ENCODE results near the gene NYNRIN.

NYNRIN gene

DNA sequence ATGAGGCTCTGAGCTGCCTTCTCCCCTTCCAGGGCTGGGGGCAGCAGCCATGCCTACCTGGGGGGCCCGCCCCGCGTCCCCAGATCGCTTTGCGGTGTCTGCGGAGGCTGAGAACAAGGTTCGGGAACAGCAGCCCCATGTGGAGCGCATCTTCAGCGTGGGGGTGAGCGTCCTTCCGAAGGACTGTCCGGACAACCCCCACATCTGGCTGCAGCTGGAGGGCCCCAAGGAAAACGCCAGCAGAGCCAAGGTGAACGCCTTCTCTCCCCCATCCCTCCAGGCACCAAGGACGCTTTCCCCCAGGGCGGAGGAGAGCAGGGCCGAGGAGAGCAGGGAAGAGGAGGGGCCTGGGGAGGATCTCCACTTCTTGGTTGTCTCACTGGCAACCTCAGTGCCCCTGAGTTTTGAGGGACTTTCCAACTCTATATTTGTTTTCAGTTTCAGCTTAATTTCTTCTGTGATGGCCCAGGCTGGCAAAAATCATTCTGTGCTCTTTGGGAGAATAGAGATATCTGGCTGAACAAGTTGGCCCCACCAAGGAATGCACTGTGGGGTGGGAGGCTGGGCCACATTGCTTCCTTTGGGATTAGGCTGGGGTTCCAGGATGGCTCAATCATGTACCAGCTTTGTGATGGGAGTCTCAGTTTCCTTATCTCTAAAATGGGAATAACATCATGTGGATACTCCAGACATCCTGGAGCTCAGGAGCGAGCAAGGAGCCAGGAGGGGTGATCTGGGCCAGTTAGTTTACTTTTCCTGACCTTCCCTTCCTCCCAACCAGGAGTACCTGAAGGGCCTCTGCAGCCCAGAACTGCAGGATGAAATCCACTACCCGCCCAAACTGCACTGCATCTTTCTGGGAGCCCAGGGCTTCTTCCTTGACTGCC lies 32.1 kb downstream of the NYNRIN start:
- peak overlapping the region; percentile 93 for H3K4me3 ChIP-seq (ENCODE audit: low read length)
- H3K9ac ChIP-seq (ENCODE audit: low read depth, low read length) = peak overlapping the region; percentile 99
- peaks cover 26% of the 10 kb centered on the region for H3K36me3 ChIP-seq (ENCODE audit: insufficient read depth, low read length)
- H3K27me3 ChIP-seq (ENCODE audit: control insufficient read depth, insufficient read depth, low read length) = no peaks in the 10 kb centered on the region
- H3K4me2 ChIP-seq (ENCODE audit: low read length) = peak overlapping the region; percentile 91
- H3K4me1 ChIP-seq (ENCODE audit: control insufficient read depth, insufficient read depth, low read length) = peaks cover 38% of the 10 kb centered on the region
- H3K9me3 ChIP-seq (replicated peaks; ENCODE audit: low read length) = no peaks in the 10 kb centered on the region

- H3K9ac ChIP-seq (ENCODE audit: low read depth, low read length) = peak overlapping the region; percentile 99
These were observed 32.9 kb downstream of the NYNRIN start for GRCh38 chr14:24431569-24432258.

GRCh38 chr14:24432259-24433131 lies 33.7 kb downstream of the NYNRIN start:
- Histone ChIP-seq H3K4me3 (ENCODE audit: low read length) (peak overlapping the region; percentile 61), H3K4me1 (ENCODE audit: control insufficient read depth, insufficient read depth, low read length) (peaks cover 34% of the 10 kb centered on the region), H3K9me3 (replicated peaks; ENCODE audit: low read length) (no peaks in the 10 kb centered on the region), H3K4me2 (ENCODE audit: low read length) (peak overlapping the region; percentile 91), H3K27me3 (ENCODE audit: control insufficient read depth, insufficient read depth, low read length) (no peaks in the 10 kb centered on the region), H3K9ac (ENCODE audit: low read depth, low read length) (peak overlapping the region; percentile 37), H3K36me3 (ENCODE audit: insufficient read depth, low read length) (peaks cover 38% of the 10 kb centered on the region)

More at GRCh38 chr14:24431569-24432258, 32.9 kb downstream of the NYNRIN start:
- peak overlapping the region; percentile 93 for H3K4me3 ChIP-seq (ENCODE audit: low read length)
- H3K9me3 ChIP-seq (replicated peaks; ENCODE audit: low read length) = no peaks in the 10 kb centered on the region
- peak overlapping the region; percentile 91 for H3K4me2 ChIP-seq (ENCODE audit: low read length)
- peaks cover 30% of the 10 kb centered on the region for H3K36me3 ChIP-seq (ENCODE audit: insufficient read depth, low read length)
- H3K4me1 ChIP-seq (ENCODE audit: control insufficient read depth, insufficient read depth, low read length) = peaks cover 36% of the 10 kb centered on the region
- no peaks in the 10 kb centered on the region for H3K27me3 ChIP-seq (ENCODE audit: control insufficient read depth, insufficient read depth, low read length)

GRCh38 chr14:24434036-24434435 lies 35.2 kb downstream of the NYNRIN start:
- no peak overlapping the region for H3K4me2 ChIP-seq (ENCODE audit: low read length)
- no peaks in the 10 kb centered on the region for H3K27me3 ChIP-seq (ENCODE audit: control insufficient read depth, insufficient read depth, low read length)
- H3K4me1 ChIP-seq (ENCODE audit: control insufficient read depth, insufficient read depth, low read length) = peaks cover 33% of the 10 kb centered on the region
- H3K4me3 ChIP-seq (ENCODE audit: low read length) = no peak overlapping the region
- no peaks in the 10 kb centered on the region for H3K9me3 ChIP-seq (replicated peaks; ENCODE audit: low read length)
- H3K36me3 ChIP-seq (ENCODE audit: insufficient read depth, low read length) = peaks cover 53% of the 10 kb centered on the region
- H3K9ac ChIP-seq (ENCODE audit: low read depth, low read length) = no peak overlapping the region

GRCh38 chr14:24434676-24435075 lies 35.9 kb downstream of the NYNRIN start:
- Histone ChIP-seq H3K4me1 (ENCODE audit: control insufficient read depth, insufficient read depth, low read length) (peaks cover 26% of the 10 kb centered on the region), H3K27me3 (ENCODE audit: control insufficient read depth, insufficient read depth, low read length) (no peaks in the 10 kb centered on the region), H3K36me3 (ENCODE audit: insufficient read depth, low read length) (peaks cover 59% of the 10 kb centered on the region)

DNA sequence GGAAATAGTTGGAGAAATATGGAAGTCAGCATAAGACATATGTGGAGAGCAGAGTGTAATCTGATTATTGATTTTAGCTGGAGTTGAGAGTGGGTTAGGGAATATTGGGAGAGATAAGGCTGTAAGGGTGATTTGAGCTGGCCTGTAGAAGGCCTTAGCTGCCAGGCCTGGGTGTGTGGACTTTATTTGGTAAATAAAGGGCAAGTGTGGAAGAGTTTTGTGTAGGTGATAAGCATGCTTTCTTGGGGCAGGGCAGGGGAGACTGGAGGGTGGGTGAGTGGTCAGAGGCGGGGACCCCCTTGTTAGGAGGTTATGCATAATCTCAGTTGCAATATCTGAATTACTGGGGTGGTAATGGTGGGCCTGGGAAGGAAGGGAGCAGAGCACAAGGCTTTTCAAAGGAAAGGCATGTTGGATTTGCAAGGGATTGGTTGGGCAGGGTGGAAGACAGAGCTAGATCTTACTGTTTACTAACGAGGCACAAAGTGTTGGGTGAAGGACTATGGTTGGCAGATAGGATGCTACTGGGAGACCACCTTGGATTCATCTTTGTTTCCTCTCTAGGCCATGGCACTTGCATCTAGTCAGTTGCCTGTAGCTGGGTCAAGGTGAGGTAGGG lies 36.5 kb downstream of the NYNRIN start:
- Histone ChIP-seq H3K9ac (ENCODE audit: low read depth, low read length) (no peak overlapping the region), H3K27me3 (ENCODE audit: control insufficient read depth, insufficient read depth, low read length) (no peaks in the 10 kb centered on the region), H3K4me2 (ENCODE audit: low read length) (no peak overlapping the region), H3K4me3 (ENCODE audit: low read length) (no peak overlapping the region), H3K9me3 (replicated peaks; ENCODE audit: low read length) (no peaks in the 10 kb centered on the region), H3K36me3 (ENCODE audit: insufficient read depth, low read length) (peaks cover 65% of the 10 kb centered on the region), H3K4me1 (ENCODE audit: control insufficient read depth, insufficient read depth, low read length) (peaks cover 26% of the 10 kb centered on the region)

More at GRCh38 chr14:24434676-24435075, 35.9 kb downstream of the NYNRIN start:
- H3K4me2 ChIP-seq (ENCODE audit: low read length) = no peak overlapping the region
- no peak overlapping the region for H3K9ac ChIP-seq (ENCODE audit: low read depth, low read length)
- no peak overlapping the region for H3K4me3 ChIP-seq (ENCODE audit: low read length)
- no peaks in the 10 kb centered on the region for H3K9me3 ChIP-seq (replicated peaks; ENCODE audit: low read length)

- H3K9ac ChIP-seq (ENCODE audit: low read depth, low read length) = no peak overlapping the region
- H3K36me3 ChIP-seq (ENCODE audit: insufficient read depth, low read length) = peaks cover 72% of the 10 kb centered on the region
These were observed 37.2 kb downstream of the NYNRIN start for GRCh38 chr14:24435998-24436354.

GRCh38 chr14:24436355-24437019 lies 37.7 kb downstream of the NYNRIN start:
- Histone ChIP-seq H3K9ac (ENCODE audit: low read depth, low read length) (no peak overlapping the region), H3K27me3 (ENCODE audit: control insufficient read depth, insufficient read depth, low read length) (no peaks in the 10 kb centered on the region), H3K4me1 (ENCODE audit: control insufficient read depth, insufficient read depth, low read length) (peaks cover 29% of the 10 kb centered on the region), H3K36me3 (ENCODE audit: insufficient read depth, low read length) (peaks cover 72% of the 10 kb centered on the region), H3K4me2 (ENCODE audit: low read length) (no peak overlapping the region), H3K9me3 (replicated peaks; ENCODE audit: low read length) (no peaks in the 10 kb centered on the region), H3K4me3 (ENCODE audit: low read length) (no peak overlapping the region)

More at GRCh38 chr14:24435998-24436354, 37.2 kb downstream of the NYNRIN start:
- Histone ChIP-seq H3K27me3 (ENCODE audit: control insufficient read depth, insufficient read depth, low read length) (no peaks in the 10 kb centered on the region), H3K4me1 (ENCODE audit: control insufficient read depth, insufficient read depth, low read length) (peaks cover 29% of the 10 kb centered on the region), H3K4me2 (ENCODE audit: low read length) (no peak overlapping the region), H3K9me3 (replicated peaks; ENCODE audit: low read length) (no peaks in the 10 kb centered on the region), H3K4me3 (ENCODE audit: low read length) (no peak overlapping the region)

DNA sequence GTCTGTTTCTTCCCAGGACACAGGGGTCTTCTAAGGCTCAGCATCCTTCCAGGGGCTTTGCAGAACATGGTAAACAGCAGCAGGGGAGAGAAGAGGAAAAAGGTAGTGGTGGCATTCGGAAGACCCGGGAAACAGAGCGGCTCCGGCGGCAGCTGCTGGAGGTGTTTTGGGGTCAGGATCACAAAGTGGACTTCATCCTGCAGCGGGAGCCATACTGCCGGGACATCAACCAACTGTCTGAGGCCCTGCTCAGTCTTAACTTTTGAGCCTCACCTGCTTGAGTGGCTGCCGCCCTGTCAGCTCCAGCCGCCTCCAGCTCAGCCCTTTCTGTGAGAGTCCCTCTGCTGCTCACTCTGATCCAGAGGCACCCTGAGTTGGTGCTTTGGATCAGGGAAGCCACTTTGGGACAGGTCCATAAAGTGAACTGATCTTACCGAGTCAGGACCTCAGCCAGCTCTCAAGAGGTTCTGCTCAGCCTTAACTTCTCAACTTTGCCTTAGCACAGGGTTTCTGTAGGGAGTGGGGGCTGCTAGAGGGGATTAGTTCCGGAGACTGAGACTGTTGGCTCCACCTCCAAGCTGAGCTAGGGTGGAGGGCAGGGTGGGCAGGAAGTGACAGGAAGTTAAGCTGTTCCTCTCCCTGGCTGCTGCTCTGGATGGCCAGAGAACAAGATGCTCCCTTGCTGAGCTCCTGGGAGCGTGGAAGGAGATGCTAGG lies 38.4 kb downstream of the NYNRIN start:
- Histone ChIP-seq H3K4me3 (ENCODE audit: low read length) (no peak overlapping the region), H3K36me3 (ENCODE audit: insufficient read depth, low read length) (peaks cover 69% of the 10 kb centered on the region), H3K4me2 (ENCODE audit: low read length) (no peak overlapping the region), H3K9ac (ENCODE audit: low read depth, low read length) (no peak overlapping the region), H3K9me3 (replicated peaks; ENCODE audit: low read length) (no peaks in the 10 kb centered on the region), H3K4me1 (ENCODE audit: control insufficient read depth, insufficient read depth, low read length) (peaks cover 27% of the 10 kb centered on the region), H3K27me3 (ENCODE audit: control insufficient read depth, insufficient read depth, low read length) (no peaks in the 10 kb centered on the region)

- Histone ChIP-seq H3K36me3 (ENCODE audit: insufficient read depth, low read length) (peaks cover 64% of the 10 kb centered on the region), H3K4me3 (ENCODE audit: low read length) (no peak overlapping the region), H3K4me2 (ENCODE audit: low read length) (no peak overlapping the region), H3K9me3 (replicated peaks; ENCODE audit: low read length) (no peaks in the 10 kb centered on the region), H3K4me1 (ENCODE audit: control insufficient read depth, insufficient read depth, low read length) (peaks cover 22% of the 10 kb centered on the region), H3K27me3 (ENCODE audit: control insufficient read depth, insufficient read depth, low read length) (no peaks in the 10 kb centered on the region), H3K9ac (ENCODE audit: low read depth, low read length) (no peak overlapping the region)
These were observed 38.9 kb downstream of the NYNRIN start for GRCh38 chr14:24437736-24438067.
